H1 (cell line): Measurements from ENCODE around the gene C2CD2L. TPM values are rescaled to one million over a fixed set of nuclear protein-coding genes. Genes with fewer than 3 reads are reported as not detected.

Experiments
- SIRT6 ChIP-seq: IDR thresholded peaks from one replicate; pipeline ENCODE4 v1.7.1; 2012; ENCODE audit warnings: low read length, inconsistent platforms
- polyA plus RNA-seq, 7 experiments: library from polyadenylated mRNA; depleted of rRNA in 3 of 7; stranded (reverse) in 5 of 7; unstranded in 2 of 7; fragments of >200 nt in 5 of 7; fragments of 200-250 nt in 2 of 7; gene quantifications; 1 replicate in 5 of 7; 2 replicates in 1 of 7; 4 replicates in 1 of 7; pipeline versions ENCODE4 v1.2.1 to v1.2.3, GENCODE V29; 2011 to 2013; ENCODE audit warnings: missing spikeins in 2 of 7, mixed read lengths in 2 of 7
- total RNA-seq: library from RNA; stranded (reverse); fragmentation: NEBNext Ultra II Directional; extraction: Animal tissue kit (Norgen Biotek cat#: 25700); gene quantifications from 2 replicates; pipeline ENCODE4 v1.2.1, GENCODE V29; 2021

The C2CD2L gene
- total and polyA plus RNA-seq, 2 of the 8 experiments (the other 6 are each of a cell fraction or from before 2014, with no cell fraction given) = 2.5 to 4.0 TPM

- TF ChIP-seq SIRT6 = no peak
Observed at GRCh38 chr11:119115484-119116234, 8.5 kb downstream of the C2CD2L start (continued).
